Stimulated activated CD4-positive, alpha-beta T cell treated with anti-CD3 and anti-CD28 coated beads, TNF-alpha, amount 100 ng/mL, for 1 hour (primary cell): ENCODE results near the gene WLS.

Source experiments
- DNase-seq, 3 donors: peaks; one replicate each; pipeline ENCODE4 v3.0.0-alpha.2; 2020; ENCODE audit warnings: low read depth in 3 of 3, low spot score in 1 of 3

WLS gene

GRCh38 chr1:68103011-68103545 is 129.2 kb downstream of the WLS start:
- no peak for DNase-seq

GRCh38 chr1:68101829-68102228 is 130.5 kb downstream of the WLS start:
- no peak for DNase-seq

DNA sequence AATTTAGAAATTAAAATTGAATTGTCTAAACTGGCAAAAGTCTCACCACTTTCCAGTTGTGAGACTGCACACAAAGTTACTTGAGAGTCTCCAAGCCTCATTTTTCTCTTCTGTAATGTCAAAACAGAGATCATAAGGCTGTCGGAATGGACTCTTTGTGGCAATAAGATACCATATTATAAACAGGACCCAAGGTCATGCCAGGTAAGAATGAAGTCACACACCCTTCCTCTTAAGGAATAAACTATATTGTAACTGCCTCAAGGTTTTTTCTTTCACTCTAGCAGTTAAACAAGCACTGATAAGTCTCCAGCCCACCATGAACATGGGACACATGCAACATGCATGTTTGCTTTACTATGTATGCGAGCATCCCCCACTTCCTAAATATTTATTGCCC is 131.8 kb downstream of the WLS start:
- DNase-seq, result no peak

DNA sequence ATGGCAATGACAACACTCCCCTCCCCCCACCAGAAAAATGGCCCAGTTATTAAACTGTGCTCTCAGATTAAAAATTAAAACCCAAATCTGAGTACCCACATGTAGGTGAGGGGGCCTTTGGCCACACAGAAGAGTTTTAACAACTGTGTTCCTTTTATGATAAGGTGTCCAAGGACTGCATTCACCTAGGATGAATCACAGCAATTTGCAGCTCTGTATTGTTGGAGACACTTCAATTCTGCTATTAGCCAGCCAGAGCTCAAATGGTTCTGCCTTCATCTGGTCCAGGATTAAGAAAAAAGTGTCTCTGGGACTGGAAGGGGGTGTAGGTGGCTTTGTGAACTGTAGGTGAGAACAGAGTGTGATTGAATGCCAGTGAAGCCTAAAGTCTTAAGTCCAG is 138.6 kb downstream of the WLS start:
- no peak for DNase-seq

DNA sequence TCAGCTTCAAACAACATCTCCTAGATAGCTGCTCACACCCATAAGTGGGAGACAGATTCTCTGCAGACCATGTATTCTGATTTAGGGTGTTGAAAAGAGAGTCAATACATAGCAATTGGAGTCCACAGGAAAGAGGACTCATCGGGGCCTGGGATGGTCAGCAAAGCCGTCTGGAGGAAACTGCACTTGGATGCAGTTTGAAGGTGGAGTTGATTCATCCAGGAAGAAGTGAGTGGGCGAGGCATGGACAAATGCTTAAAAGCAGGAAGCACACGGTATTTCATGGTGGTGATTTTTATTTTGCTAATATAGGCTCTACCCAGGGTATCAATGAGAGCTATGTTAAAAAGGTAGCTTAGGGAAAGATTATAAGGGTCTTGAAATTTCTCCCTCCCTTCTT is 145.1 kb downstream of the WLS start:
- DNase-seq, result no peak

DNA sequence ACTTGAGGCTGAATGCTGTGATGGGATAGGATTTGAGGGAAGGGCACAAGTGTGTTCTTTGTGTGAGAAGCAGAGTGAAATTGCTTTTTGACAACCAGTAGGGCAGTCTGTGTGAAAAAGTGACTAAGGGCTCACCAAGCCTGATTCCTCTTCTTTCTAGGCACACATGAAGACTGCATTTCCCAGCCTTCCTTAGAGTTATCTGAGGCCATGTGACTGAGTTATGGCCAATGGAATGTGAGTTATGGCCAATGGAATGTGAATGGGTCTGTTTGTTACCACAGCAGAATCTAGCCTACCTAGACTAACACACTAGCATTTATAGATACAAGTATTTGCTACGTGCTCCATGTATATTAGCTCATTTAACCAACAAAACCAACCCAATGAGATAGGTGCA is 146.6 kb downstream of the WLS start:
- DNase-seq, result no peak

- DNase-seq, result no peak
Observed at GRCh38 chr1:68083686-68084085, 148.6 kb downstream of the WLS start.

- DNase-seq, result no peak
Observed at GRCh38 chr1:68081775-68082283, 150.5 kb downstream of the WLS start.

DNA sequence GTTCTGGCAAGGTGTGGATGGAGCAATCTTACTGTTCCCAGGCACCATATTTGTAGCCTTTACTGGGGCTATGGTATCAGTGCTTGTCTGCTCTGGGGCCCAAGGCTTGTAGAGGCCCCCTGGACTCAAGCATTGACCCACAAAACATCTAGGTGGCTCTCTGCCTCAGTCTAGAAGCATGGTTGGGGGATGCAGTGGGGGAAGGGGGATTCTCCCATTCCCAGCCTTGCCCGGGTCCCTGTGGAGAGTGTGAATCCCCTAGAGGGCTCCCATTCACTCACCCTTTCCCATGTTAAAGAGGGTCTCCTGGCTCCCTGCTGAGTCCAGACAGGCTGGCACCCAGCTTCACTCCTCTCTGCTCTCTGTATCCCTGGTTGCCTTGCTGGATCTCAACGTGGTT is 153.7 kb downstream of the WLS start:
- no peak for DNase-seq
